Left colon (tissue), 2 donors: ENCODE results near the gene PSG5. TPM values are rescaled to one million over a fixed set of nuclear protein-coding genes. Genes with fewer than 3 reads are reported as not detected.
"Not testable (repeated sequence)": the region's sequence is repeated elsewhere in the genome, so short reads cannot be mapped to it uniquely, and the experiment has no call there.

Source experiments
- ATAC-seq: fragments of 200-7000 bp; cut with Tn5 transposase; one replicate; pipeline ENCODE4 v1.9.1; 2020; ENCODE audit warnings: mild to moderate bottlenecking, moderate library complexity
- DNase-seq, 2 donors: peaks; one replicate each; pipeline ENCODE4 v3.0.0-alpha.2; 2020
- intact Hi-C, 2 donors: fragments of 100-400 bp; cut with DNase I in 1 of 2; cut with micrococcal nuclease in 1 of 2; formaldehyde crosslinking; loops; one replicate each; pipeline versions ENCODE4 v1.11.2 to v1.14.0; 2022; cut with DNase I, micrococcal nuclease
- long read RNA-seq: library from polyadenylated mRNA; unstranded; transcript quantifications from one replicate; pipeline ENCODE4 v2.0.0, GENCODE V29; 2021
- total RNA-seq, 2 donors: library from RNA; stranded (reverse); fragmentation: NEBNext Ultra II Directional; extraction: Animal tissue kit (Norgen Biotek cat#: 25700); gene quantifications; one replicate each; pipeline ENCODE4 v1.2.1, GENCODE V29; 2021
- donor health status: DM: no; HTN: no; CAD: no.
- donor health status: DM: yes; HTN: yes; CAD: no.

PSG5 gene
- total RNA-seq, result not detected
- long read RNA-seq, result 0 reads

GRCh38 chr19:43186311-43186935, at the start of gene PSG5:
Gene PSG5, minus strand, starts transcription at chr19:43186536. Its CDS starts 131 bp downstream, at chr19:43186405.
- intact Hi-C loops, DNase-seq, ATAC-seq: not testable (repeated sequence)

GRCh38 chr19:43235686-43236085, 49.4 kb upstream of the PSG5 start:
- ATAC-seq, intact Hi-C loops, DNase-seq: not testable (repeated sequence)

GRCh38 chr19:43229315-43229714, 43.0 kb upstream of the PSG5 start:
- intact Hi-C loops, result no loop called here
- ATAC-seq (no peak), DNase-seq (no peak)

- ATAC-seq, intact Hi-C loops: not testable (repeated sequence)
- peak in 1 of 2 donors; percentile 13 for DNase-seq
Measured at GRCh38 chr19:43228730-43229129, 42.4 kb upstream of the PSG5 start.

- DNase-seq, intact Hi-C loops: not testable (repeated sequence)
Measured at GRCh38 chr19:43226986-43227385, 40.6 kb upstream of the PSG5 start.

DNA sequence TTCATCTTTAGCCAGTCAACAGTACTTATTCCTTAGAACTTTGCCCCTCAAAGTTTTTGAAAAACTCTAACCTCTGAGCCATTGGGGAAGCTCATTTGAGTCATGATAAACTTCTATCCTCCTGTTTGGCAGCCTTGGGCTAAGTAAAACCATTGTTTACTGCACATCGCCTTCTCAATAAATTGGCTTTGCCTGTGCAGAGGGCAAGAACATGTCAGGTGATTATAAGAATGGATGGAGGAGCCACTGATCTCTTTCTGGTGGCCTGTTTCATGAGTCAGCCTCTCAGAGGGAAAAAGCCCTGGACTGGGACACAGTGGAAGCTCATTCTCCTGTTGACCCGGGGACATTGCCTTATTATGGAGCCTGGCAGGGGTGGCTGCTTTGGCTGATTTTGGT, 38.5 kb upstream of the PSG5 start:
- intact Hi-C loops, result no loop called here
- ATAC-seq, result no peak
- DNase-seq, result no peak

More at GRCh38 chr19:43226986-43227385, 40.6 kb upstream of the PSG5 start:
- not testable (repeated sequence) for ATAC-seq

- ATAC-seq, DNase-seq, intact Hi-C loops: not testable (repeated sequence)
Measured at GRCh38 chr19:43224201-43224854, 38.0 kb upstream of the PSG5 start.

GRCh38 chr19:43221891-43222290, 35.6 kb upstream of the PSG5 start:
- intact Hi-C loops, ATAC-seq, DNase-seq: not testable (repeated sequence)

DNA sequence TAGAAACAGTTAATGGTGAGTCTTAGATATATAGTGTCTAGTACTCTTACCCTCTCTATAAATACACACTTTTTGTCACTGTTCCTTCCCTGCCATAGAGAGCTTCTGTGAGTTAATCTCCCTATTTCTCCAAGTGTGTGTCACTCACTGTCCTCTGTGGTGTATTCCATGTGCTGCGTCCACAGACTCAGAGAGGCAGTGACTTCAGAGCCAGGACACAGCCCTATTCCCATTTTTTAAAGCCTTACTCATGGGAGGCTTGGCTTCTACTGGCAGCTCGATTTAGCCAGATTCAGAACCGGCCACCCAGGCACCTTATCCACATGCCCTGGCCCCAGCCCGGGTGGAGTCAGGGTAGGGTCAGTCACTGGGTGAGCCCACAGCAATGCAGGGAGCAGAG, 32.8 kb upstream of the PSG5 start:
- intact Hi-C loops, result not testable (repeated sequence)

DNA sequence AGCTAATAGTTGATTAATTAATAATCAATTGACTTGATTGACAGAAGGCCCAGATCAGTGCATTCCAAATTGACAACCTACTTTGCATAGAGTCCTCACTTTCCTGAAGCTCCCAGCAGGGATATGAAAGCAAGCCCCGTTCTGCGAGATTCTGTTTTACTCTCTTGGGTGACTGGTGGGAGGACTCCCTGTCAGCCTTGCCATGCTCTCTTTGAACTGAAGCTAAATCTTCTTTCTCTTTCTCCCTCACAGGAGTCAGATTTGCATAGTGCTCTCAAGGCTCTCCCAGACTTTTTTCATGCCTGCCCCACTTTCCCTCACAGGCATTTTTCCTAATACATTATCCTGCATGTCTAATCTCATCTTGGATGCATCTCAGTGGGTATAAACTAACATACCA, 29.5 kb upstream of the PSG5 start:
- intact Hi-C loops, DNase-seq, ATAC-seq: not testable (repeated sequence)

More for the DNA sequence above, 32.8 kb upstream of the PSG5 start:
- ATAC-seq, DNase-seq: not testable (repeated sequence)

GRCh38 chr19:43207991-43208390, 21.7 kb upstream of the PSG5 start:
- DNase-seq, result no peak
- intact Hi-C loops, result loop anchor here in 1 of 2 donors (10.0 kb wide), 1 partner anchor 103 kb away; no protein-coding TSS in a partner anchor
- no peak for ATAC-seq

DNA sequence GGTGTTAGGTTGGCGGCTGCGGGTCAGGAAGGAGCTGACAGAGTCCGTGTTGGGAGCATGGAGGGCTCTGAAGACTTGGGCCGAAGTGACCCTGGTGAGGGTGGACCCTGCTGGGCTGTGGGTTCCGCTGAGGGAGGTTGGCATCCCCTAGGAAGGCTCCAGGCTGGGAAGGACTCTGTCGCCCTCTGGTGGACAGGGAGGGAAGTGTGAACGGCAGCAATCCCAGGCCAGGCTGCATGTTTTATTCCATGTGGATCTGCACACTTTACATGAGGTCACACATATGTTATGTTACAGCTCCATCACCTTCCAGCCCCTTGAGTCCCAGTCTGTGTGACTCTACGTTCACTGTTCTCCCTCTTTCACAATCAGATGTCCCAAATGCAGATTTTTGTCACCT, 20.8 kb upstream of the PSG5 start:
- peak in 1 of 2 donors; percentile 9 for DNase-seq

DNA sequence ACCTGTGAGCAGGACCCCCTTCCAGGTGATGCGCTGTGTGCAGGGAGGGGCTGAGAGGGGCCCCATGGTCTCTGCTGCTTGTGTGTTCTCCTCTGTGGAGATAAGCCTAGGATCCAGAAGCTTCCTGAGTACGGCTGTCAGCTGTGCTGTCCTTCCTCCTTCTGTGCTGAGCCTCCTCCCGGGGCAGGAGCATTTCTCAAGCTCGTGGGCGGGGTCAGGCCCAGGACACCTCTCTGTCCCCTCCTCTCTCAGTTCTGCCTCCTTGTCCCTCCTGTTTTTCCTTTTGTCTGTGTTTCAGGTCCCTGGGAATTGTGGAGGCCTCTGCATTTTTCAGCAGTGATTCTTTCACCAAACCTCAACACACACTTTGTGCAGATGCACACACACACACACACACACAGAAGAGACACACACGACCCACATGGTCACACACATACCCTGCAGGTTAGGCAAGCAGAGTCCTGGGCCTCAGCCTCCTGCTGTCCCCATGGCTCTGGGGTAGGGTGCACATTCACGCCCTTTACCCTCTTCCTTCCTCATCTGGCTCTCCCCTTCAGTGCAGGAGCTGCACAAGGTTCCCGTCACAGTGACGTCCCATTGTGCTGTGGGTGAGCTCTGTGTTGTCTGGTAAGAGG, 19.3 kb upstream of the PSG5 start, which contains the start of gene PSG4:
PSG4 (minus strand) TSS at position 168 of the 635 bp plus-strand sequence; CDS start at position 66, 102 bp downstream.
- intact Hi-C loops, result loop anchor here in 1 of 2 donors (10.0 kb wide), 1 partner anchor 101 kb away; no protein-coding TSS in a partner anchor
- not testable (repeated sequence) for ATAC-seq, DNase-seq

More for the DNA sequence above, 20.8 kb upstream of the PSG5 start:
- intact Hi-C loops, result loop anchor here in 1 of 2 donors (10.0 kb wide), 1 partner anchor 102 kb away; no protein-coding TSS in a partner anchor
- ATAC-seq, result not testable (repeated sequence)

- ATAC-seq, DNase-seq: not testable (repeated sequence)
- intact Hi-C loops, result loop anchor here in 1 of 2 donors (10.0 kb wide), 1 partner anchor 99 kb away; no protein-coding TSS in a partner anchor
Measured at GRCh38 chr19:43203611-43204010, 17.3 kb upstream of the PSG5 start.

- ATAC-seq, DNase-seq: not testable (repeated sequence)
- intact Hi-C loops, result loop anchor here in 1 of 2 donors (10.0 kb wide), 1 partner anchor 97 kb away; no protein-coding TSS in a partner anchor
Measured at GRCh38 chr19:43201891-43202290, 15.6 kb upstream of the PSG5 start.

- not testable (repeated sequence) for ATAC-seq, DNase-seq
- intact Hi-C loops, result loop anchor here in 1 of 2 donors (10.0 kb wide), 1 partner anchor 97 kb away; no protein-coding TSS in a partner anchor
Measured at GRCh38 chr19:43201337-43201801, 15.0 kb upstream of the PSG5 start.

GRCh38 chr19:43198686-43199419, 12.5 kb upstream of the PSG5 start:
- intact Hi-C loops, ATAC-seq: not testable (repeated sequence)
- peak in 1 of 2 donors; percentile 20 for DNase-seq
